Fibroblast of lung (primary cell): ENCODE measurements around the gene C5orf15. TPM values are rescaled to one million over a fixed set of nuclear protein-coding genes. Genes with fewer than 3 reads are reported as not detected.

Experiments used
- DNase-seq, 2 donors: peaks; one replicate each; pipeline versions ENCODE4 v3.0.0 to v3.0.0-alpha.2; 2010; ENCODE audit warnings: low read depth in 2 of 2
- H2AFZ ChIP-seq: 2 replicates; pipeline ENCODE4 v1.5.1; 2012; ENCODE audit warnings: low read length, control low read depth, inconsistent platforms
- H3K27ac ChIP-seq: 2 replicates; pipeline ENCODE4 v1.5.1; 2011; ENCODE audit warnings: low read length, control low read depth; ENCODE audit not compliant: insufficient read depth
- H3K27me3 ChIP-seq: 2 replicates; pipeline ENCODE4 v1.5.1; 2011; ENCODE audit warnings: mild to moderate bottlenecking, low read length; ENCODE audit not compliant: control insufficient read depth, insufficient read depth
- H3K36me3 ChIP-seq: 2 replicates; pipeline ENCODE4 v1.5.1; 2011; ENCODE audit warnings: low read length; ENCODE audit not compliant: control insufficient read depth, insufficient read depth
- H3K4me1 ChIP-seq: 2 replicates; pipeline ENCODE4 v1.5.1; 2011; ENCODE audit warnings: low read length; ENCODE audit not compliant: control insufficient read depth, insufficient read depth; ENCODE audit errors: extremely low read depth
- H3K4me2 ChIP-seq: 2 replicates; pipeline ENCODE4 v1.5.1; 2011; ENCODE audit warnings: low read length, control low read depth; ENCODE audit not compliant: insufficient read depth; ENCODE audit errors: extremely low read depth
- H3K4me3 ChIP-seq, 4 experiments: fragments of 200-600 bp in 1 of 4; sonication (generic) in 1 of 4; replicated peaks in 1 of 4; 2 replicates each; pipeline ENCODE4 v1.5.1; 2011 to 2016; ENCODE audit warnings: low read length in 4 of 4, low read depth in 3 of 4, mild to moderate bottlenecking in 3 of 4, control low read depth in 2 of 4, inconsistent platforms in 1 of 4, mixed read lengths in 1 of 4; ENCODE audit not compliant: insufficient read depth in 1 of 4; ENCODE audit errors: control extremely low read depth in 1 of 4
- H3K79me2 ChIP-seq: 2 replicates; pipeline ENCODE4 v1.5.1; 2012; ENCODE audit warnings: mild to moderate bottlenecking, low read length, inconsistent platforms; ENCODE audit not compliant: control insufficient read depth, insufficient read depth
- H3K9ac ChIP-seq: 2 replicates; pipeline ENCODE4 v1.5.1; 2011; ENCODE audit warnings: mild to moderate bottlenecking, low read length, control low read depth; ENCODE audit not compliant: insufficient read depth
- H3K9me3 ChIP-seq: 2 replicates; pipeline ENCODE4 v1.5.1; 2012; ENCODE audit warnings: low read depth, low read length; ENCODE audit not compliant: control insufficient read depth, insufficient read depth
- H4K20me1 ChIP-seq: 2 replicates; pipeline ENCODE4 v1.5.1; 2011; ENCODE audit warnings: low read length; ENCODE audit not compliant: control insufficient read depth, insufficient read depth; ENCODE audit errors: extremely low read depth
- CTCF ChIP-seq, 2 donors: IDR thresholded peaks in 1 of 2; conservative IDR thresholded peaks in 1 of 2; 1 replicate in 1 of 2; 2 replicates in 1 of 2; pipeline ENCODE4 v1.5.1; 2011 to 2012; ENCODE audit warnings: low read length in 2 of 2, control low read depth in 1 of 2, inconsistent platforms in 1 of 2, low read depth in 1 of 2, mild to moderate bottlenecking in 1 of 2
- EZH2 ChIP-seq: IDR thresholded peaks from 2 replicates; pipeline ENCODE4 v1.5.1; 2012; ENCODE audit warnings: low read length, control low read depth, mild to moderate bottlenecking; ENCODE audit errors: missing control alignments
- polyA plus RNA-seq, 2 donors: library from polyadenylated mRNA; depleted of rRNA in 1 of 2; stranded (reverse) in 1 of 2; unstranded in 1 of 2; fragments of >200 nt; gene quantifications; 2 replicates each; pipeline ENCODE4 v1.2.1, GENCODE V29; 2011 to 2012; ENCODE audit warnings: missing spikeins in 1 of 2
- total RNA-seq: library from RNA; depleted of rRNA; stranded (reverse); fragments of >200 nt; gene quantifications from 2 replicates; pipeline ENCODE4 v1.2.1, GENCODE V29; 2014

Gene C5orf15
- total and polyA plus RNA-seq, 2 donors (not counting 1 experiment from before 2014, with no cell fraction given), result 43.1 to 111 TPM

GRCh38 chr5:133925269-133925668, 43.2 kb downstream of the C5orf15 start:
- DNase-seq, result no peak
- H3K79me2 ChIP-seq, result no peaks in the 10 kb centered on the region
- H2AFZ ChIP-seq, result no peak overlapping the region
- no peak overlapping the region for H3K4me3 ChIP-seq
- no peak overlapping the region for H3K4me2 ChIP-seq
- no peaks in the 10 kb centered on the region for H3K9me3 ChIP-seq
- TF ChIP-seq CTCF (conservative IDR thresholded peaks at IDR 0.05 in 1 of 2, IDR thresholded peaks at IDR 0.05 in 1 of 2; ENCODE audit: low read depth in 1 of 2, low read length in 2 of 2), result no peak
- TF ChIP-seq EZH2, result no peak
- no peak overlapping the region for H3K9ac ChIP-seq
- no peaks in the 10 kb centered on the region for H3K4me1 ChIP-seq
- H3K27me3 ChIP-seq, result peaks cover 6% of the 10 kb centered on the region
- no peaks in the 10 kb centered on the region for H3K36me3 ChIP-seq
- no peak overlapping the region for H3K27ac ChIP-seq
- no peaks in the 10 kb centered on the region for H4K20me1 ChIP-seq

- DNase-seq, result no peak
These were observed 44.1 kb downstream of the C5orf15 start for GRCh38 chr5:133924221-133924920.

GRCh38 chr5:133921979-133922378, 46.4 kb downstream of the C5orf15 start:
- H4K20me1 ChIP-seq, result no peaks in the 10 kb centered on the region
- H2AFZ ChIP-seq, result no peak overlapping the region
- no peaks in the 10 kb centered on the region for H3K79me2 ChIP-seq
- TF ChIP-seq EZH2 (no peak), CTCF (conservative IDR thresholded peaks at IDR 0.05 in 1 of 2, IDR thresholded peaks at IDR 0.05 in 1 of 2; ENCODE audit: low read depth in 1 of 2, low read length in 2 of 2) (no peak)
- H3K4me3 ChIP-seq, result no peak overlapping the region
- no peaks in the 10 kb centered on the region for H3K9me3 ChIP-seq
- H3K27ac ChIP-seq, result no peak overlapping the region
- no peak overlapping the region for H3K9ac ChIP-seq
- no peak for DNase-seq
- no peak overlapping the region for H3K4me2 ChIP-seq
- H3K27me3 ChIP-seq, result peaks cover 6% of the 10 kb centered on the region
- H3K4me1 ChIP-seq, result no peaks in the 10 kb centered on the region
- H3K36me3 ChIP-seq, result no peaks in the 10 kb centered on the region

More at GRCh38 chr5:133924221-133924920, 44.1 kb downstream of the C5orf15 start:
- H3K9me3 ChIP-seq, result no peaks in the 10 kb centered on the region
- H3K9ac ChIP-seq, result no peak overlapping the region
- no peak overlapping the region for H3K4me2 ChIP-seq
- TF ChIP-seq CTCF (conservative IDR thresholded peaks at IDR 0.05 in 1 of 2, IDR thresholded peaks at IDR 0.05 in 1 of 2; ENCODE audit: low read depth in 1 of 2, low read length in 2 of 2) (no peak), EZH2 (no peak)
- no peaks in the 10 kb centered on the region for H4K20me1 ChIP-seq
- no peaks in the 10 kb centered on the region for H3K36me3 ChIP-seq
- no peaks in the 10 kb centered on the region for H3K79me2 ChIP-seq
- H3K4me1 ChIP-seq, result no peaks in the 10 kb centered on the region
- H2AFZ ChIP-seq, result no peak overlapping the region
- H3K4me3 ChIP-seq, result no peak overlapping the region
- no peak overlapping the region for H3K27ac ChIP-seq
- peaks cover 6% of the 10 kb centered on the region for H3K27me3 ChIP-seq
